GM10266 (cell line): ENCODE results near the gene ZFYVE9.
A peak's percentile ranks its signal among the peaks of the same experiment; 100 is the strongest.
"Not testable (repeated sequence)": the region's sequence is repeated elsewhere in the genome, so short reads cannot be mapped to it uniquely, and the experiment has no call there.

Experiments
- DNase-seq: peaks from one replicate; pipeline ENCODE4 v3.0.0; 2012; ENCODE audit errors: extremely low spot score
- TF ChIP-seq, protein P1 (sequence below): IDR thresholded peaks from 2 replicates; pipeline ENCODE4 v1.5.1; 2012; ENCODE audit warnings: mild to moderate bottlenecking, low read depth; ENCODE audit not compliant: control insufficient read depth, insufficient read depth; ENCODE audit errors: missing control alignments

The ZFYVE9 gene

DNA sequence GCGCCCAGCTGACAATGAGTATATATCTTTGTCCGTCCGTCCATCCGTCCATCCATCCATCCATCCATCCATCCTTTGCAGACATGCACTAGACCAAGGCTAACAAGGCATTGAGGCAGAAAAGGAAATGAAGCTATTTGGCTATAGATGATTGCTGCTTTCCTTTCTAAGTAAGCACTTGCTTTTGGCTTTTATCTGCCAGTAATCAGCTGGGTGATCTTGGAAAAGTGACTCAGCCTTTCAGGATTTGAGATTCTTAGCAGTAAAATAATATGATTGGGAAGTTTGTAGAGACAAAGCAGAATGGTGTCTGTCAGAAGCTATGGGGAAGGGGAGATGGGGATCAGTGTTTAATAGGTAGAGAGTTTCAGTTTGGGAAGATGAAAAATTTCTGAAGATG lies 22.7 kb downstream of the ZFYVE9 start:
- TF ChIP-seq, protein P1, sequence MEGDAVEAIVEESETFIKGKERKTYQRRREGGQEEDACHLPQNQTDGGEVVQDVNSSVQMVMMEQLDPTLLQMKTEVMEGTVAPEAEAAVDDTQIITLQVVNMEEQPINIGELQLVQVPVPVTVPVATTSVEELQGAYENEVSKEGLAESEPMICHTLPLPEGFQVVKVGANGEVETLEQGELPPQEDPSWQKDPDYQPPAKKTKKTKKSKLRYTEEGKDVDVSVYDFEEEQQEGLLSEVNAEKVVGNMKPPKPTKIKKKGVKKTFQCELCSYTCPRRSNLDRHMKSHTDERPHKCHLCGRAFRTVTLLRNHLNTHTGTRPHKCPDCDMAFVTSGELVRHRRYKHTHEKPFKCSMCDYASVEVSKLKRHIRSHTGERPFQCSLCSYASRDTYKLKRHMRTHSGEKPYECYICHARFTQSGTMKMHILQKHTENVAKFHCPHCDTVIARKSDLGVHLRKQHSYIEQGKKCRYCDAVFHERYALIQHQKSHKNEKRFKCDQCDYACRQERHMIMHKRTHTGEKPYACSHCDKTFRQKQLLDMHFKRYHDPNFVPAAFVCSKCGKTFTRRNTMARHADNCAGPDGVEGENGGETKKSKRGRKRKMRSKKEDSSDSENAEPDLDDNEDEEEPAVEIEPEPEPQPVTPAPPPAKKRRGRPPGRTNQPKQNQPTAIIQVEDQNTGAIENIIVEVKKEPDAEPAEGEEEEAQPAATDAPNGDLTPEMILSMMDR, result no peak
- no peak for DNase-seq

DNA sequence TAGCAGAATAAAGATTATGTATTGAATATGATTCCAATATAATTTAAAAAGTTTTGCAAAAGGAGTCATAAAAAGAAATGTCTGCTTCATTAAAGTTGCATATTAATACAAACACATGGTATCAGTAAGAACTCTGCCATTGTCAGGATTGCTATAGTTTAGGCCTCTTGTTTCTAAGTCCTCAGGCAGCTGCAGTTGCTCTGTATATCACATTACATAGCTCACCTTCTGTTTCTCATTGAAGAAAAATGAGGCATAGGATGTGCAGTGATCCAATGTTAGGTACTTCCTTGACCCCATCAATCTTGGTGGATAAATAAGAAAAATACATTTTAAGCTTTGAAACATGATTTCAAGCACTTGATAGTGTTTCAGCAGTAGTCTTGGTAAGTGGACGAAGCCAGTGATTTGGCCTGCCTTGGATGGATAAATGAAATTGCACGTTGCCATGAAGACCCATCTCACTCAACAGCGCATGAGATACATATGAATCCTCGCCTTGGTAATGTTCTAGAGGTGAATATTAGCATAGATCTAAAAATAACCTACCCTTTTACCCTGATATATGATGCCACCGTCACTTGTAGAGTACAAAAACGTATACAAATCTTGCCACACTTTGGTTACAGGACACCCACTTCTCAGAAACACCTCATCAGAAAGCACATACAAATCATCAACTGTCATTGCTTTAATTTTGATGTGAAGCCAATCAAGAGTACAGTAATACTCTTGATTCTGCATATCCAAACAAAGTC lies 25.3 kb downstream of the ZFYVE9 start:
- TF ChIP-seq, protein P1, result no peak
- DNase-seq, result no peak

DNA sequence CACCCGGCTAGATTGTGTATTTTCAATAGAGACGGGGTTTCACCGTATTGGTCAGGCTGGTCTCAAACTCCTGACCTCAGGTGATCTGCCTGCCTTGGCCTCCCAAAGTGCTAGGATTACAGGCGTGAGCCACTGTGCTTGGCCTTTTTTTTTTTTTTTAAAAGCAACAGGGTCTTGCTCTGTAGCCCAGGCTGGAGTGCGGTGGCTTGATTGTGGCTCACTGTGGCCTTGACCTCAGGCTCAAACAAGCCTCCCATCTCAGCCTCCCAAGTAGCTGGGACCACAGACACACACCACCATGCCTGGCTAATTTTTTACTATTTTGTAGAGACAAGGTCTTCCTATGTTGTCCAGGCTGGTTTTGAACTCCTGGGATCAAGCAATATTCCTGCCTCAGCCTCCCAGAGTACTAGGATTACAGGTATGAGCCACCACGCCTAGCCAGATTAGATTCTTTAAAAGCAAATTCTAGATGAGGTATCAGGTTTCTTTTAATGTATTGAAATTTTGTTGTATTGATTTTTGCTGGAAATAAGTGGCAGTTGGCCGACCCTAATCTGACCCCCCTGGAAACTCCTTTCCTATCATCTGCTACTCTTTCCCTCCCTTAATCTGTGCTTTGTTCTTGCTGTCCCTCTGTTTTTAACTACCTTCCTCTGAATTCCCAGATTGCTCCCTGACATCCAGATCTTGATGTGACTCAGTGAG lies 26.6 kb downstream of the ZFYVE9 start:
- TF ChIP-seq, protein P1, result no peak
- DNase-seq, result no peak

DNA sequence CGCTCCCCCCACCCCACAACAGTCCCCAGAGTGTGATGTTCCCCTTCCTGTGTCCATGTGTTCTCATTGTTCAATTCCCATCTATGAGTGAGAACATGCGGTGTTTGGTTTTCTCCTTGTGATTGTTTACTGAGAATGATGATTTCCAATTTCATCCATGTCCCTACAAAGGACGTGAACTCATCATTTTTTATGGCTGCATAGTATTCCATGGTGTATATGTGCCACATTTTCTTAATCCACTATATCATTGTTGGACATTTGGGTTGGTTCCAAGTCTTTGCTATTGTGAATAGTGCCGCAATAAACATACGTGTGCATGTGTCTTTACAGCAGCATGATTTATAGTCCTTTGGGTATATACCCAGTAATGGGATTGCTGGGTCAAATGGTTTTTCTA lies 29.3 kb downstream of the ZFYVE9 start:
- DNase-seq, result not testable (repeated sequence)

GRCh38 chr1:52179073-52179472 lies 37.2 kb downstream of the ZFYVE9 start:
- TF ChIP-seq, protein P1, result no peak
- DNase-seq, result peak; percentile 52

GRCh38 chr1:52180176-52180575 lies 38.3 kb downstream of the ZFYVE9 start:
- TF ChIP-seq, protein P1, result no peak
- DNase-seq, result no peak

GRCh38 chr1:52181759-52182158 lies 39.9 kb downstream of the ZFYVE9 start:
- not testable (repeated sequence) for DNase-seq

DNA sequence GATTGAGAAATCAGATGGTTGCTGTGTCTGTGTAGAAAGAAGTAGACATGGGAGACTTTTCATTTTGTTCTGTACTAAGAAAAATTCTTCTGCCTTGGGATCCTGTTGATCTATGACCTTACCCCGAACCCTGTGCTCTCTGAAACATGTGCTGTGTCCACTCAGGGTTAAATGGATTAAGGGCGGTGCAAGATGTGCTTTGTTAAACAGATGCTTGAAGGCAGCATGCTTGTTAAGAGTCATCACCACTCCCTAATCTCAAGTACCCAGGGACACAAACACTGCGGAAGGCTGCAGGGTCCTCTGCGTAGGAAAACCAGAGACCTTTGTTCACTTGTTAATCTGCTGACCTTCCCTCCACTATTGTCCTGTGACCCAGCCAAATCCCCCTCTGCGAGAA lies 40.4 kb downstream of the ZFYVE9 start:
- DNase-seq, result not testable (repeated sequence)
